Duodenal mucosa (tissue), 2 donors: Measurements from ENCODE around the gene RAPGEF3.

Experiments
- H3K27ac ChIP-seq: one replicate; pipeline ENCODE4 v1.7.0; 2013; ENCODE audit warnings: low read depth, low read length
- H3K27me3 ChIP-seq, 2 donors: one replicate each; pipeline ENCODE4 v1.7.0; 2013; ENCODE audit warnings: low read length in 2 of 2, control low read depth in 1 of 2; ENCODE audit not compliant: insufficient read depth in 2 of 2, control insufficient read depth in 1 of 2
- H3K36me3 ChIP-seq, 2 donors: one replicate each; pipeline ENCODE4 v1.7.0; 2013; ENCODE audit warnings: low read length in 2 of 2, control low read depth in 1 of 2; ENCODE audit not compliant: insufficient read depth in 2 of 2, control insufficient read depth in 1 of 2
- H3K4me1 ChIP-seq, 2 donors: one replicate each; pipeline ENCODE4 v1.7.0; 2013; ENCODE audit warnings: low read length in 2 of 2, control low read depth in 1 of 2; ENCODE audit not compliant: insufficient read depth in 2 of 2, control insufficient read depth in 1 of 2
- H3K4me3 ChIP-seq, 2 donors: one replicate each; pipeline ENCODE4 v1.7.0; 2013; ENCODE audit warnings: low read length in 2 of 2, low read depth in 1 of 2
- H3K9ac ChIP-seq, 2 donors: one replicate each; pipeline ENCODE4 v1.7.0; 2013; ENCODE audit warnings: low read length in 2 of 2, low read depth in 1 of 2
- H3K9me3 ChIP-seq, 2 donors: one replicate each; pipeline ENCODE4 v1.7.0; 2013; ENCODE audit warnings: low read length in 2 of 2, control low read depth in 1 of 2; ENCODE audit not compliant: control insufficient read depth in 1 of 2

The RAPGEF3 gene

DNA sequence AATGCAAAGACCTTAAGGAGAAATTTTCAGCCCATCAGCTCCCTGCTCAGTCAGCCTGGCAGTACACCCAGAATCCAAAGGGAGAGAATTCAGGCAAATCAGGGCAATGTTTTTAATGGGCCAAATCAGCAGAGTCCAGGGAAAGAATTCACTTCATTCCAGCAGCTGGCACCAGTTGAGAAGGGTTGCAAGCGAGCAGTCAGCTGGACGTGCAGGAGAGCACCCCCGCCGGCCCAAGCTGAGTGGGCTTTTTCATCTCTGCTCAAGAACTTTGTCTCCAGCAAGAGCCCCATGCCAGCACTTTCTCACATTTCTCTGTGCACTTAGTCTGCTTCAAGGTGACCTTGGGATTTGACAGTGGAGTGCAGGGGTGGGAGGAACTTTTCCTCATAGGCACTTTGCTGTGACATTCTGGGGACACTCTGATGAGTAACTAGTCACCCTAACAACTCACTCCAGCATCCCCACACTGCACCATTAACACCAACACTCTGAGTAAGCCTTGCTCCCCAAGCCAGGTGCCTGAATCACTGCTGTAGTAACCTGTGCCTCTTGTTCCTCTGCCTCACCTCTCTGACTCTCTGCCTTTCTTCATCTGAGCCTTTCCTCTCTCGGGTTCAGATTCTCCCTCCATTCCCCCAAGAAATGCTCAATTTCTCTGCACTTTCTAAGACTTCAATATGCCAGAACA lies 35.6 kb downstream of the RAPGEF3 start:
- H3K9me3 ChIP-seq: no peaks in the 10 kb centered on the region
- H3K4me3 ChIP-seq: no peak overlapping the region
- no peaks in the 10 kb centered on the region for H3K27me3 ChIP-seq
- H3K27ac ChIP-seq: no peak overlapping the region
- peaks cover 0 to 4% of the 10 kb centered on the region in 2 donors for H3K4me1 ChIP-seq
- H3K36me3 ChIP-seq: peaks cover 3 to 13% of the 10 kb centered on the region in 2 donors
- H3K9ac ChIP-seq: no peak overlapping the region

DNA sequence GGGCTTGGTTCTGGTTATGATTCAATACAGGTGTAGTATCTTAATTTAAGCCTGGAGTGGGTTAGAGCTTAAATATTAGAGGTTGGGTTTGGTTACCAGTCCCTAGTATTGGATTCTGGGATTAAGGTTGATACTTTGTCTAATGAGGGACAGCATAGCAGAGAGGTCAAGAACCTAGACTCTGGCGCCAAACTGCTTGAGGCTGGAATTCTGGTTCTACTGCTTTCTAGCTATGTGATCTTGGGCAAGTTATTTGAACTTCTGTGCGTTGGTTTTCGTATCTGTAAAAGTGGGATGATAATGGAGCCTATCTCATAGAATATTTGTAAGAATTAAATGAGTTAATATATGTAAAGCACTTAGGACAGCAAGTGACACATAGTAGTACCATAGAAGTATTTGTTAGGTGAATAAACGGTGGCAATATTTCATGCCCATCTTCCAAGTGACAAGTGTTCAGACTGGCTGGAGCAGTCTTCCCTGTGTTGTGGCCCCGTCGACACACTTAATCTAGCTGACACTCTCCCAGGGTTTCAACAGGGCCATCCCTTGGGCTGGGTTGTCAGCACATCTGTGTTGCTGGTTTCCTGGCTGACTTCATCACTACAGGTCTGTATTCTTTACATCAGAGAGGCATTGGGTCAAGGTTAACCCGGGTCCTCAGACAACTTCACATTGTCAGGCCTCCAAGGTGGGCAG lies 36.4 kb downstream of the RAPGEF3 start:
- H3K27me3 ChIP-seq: no peaks in the 10 kb centered on the region
- peaks cover 3 to 13% of the 10 kb centered on the region in 2 donors for H3K36me3 ChIP-seq
- no peak overlapping the region for H3K9ac ChIP-seq
- H3K9me3 ChIP-seq: no peaks in the 10 kb centered on the region
- H3K4me3 ChIP-seq: no peak overlapping the region
- peaks cover 2 to 6% of the 10 kb centered on the region in 2 donors for H3K4me1 ChIP-seq
- H3K27ac ChIP-seq: no peak overlapping the region

DNA sequence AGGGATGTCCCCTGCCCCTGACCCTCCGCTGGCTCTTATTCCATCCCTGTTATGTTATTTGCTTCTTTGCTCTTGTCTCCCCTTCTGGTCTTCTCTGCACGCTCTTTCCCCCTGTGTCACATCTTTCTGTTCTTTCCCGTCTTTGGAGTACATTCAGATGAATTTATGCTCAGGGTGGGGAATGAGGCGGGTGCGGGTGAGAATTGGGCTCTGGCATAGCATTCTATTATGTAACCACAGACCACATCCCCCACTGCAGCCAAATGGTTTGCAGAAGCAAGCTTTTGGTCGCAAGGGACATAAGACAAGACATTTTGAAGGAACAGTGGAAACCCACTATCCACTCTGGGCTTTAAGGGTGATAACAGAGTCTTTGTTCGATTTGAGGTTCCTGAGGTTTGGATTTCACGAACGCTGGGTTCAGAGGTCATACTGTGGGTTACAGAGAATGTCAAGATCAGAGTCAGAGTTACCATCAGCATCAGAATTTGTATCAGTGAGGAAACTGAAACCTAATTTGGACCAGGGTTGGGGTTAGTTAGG lies 37.2 kb downstream of the RAPGEF3 start:
- Histone ChIP-seq H3K27ac (no peak overlapping the region), H3K27me3 (no peaks in the 10 kb centered on the region), H3K4me1 (peaks cover 7 to 11% of the 10 kb centered on the region in 2 donors), H3K36me3 (peaks cover 3 to 13% of the 10 kb centered on the region in 2 donors), H3K9ac (no peak overlapping the region), H3K4me3 (no peak overlapping the region), H3K9me3 (no peaks in the 10 kb centered on the region)

- no peak overlapping the region for H3K4me3 ChIP-seq
- no peak overlapping the region for H3K27ac ChIP-seq
- H3K9ac ChIP-seq: no peak overlapping the region
- H3K9me3 ChIP-seq: no peaks in the 10 kb centered on the region
- no peaks in the 10 kb centered on the region for H3K27me3 ChIP-seq
- H3K36me3 ChIP-seq: peaks cover 3 to 13% of the 10 kb centered on the region in 2 donors
- peaks cover 11% of the 10 kb centered on the region in 2 donors for H3K4me1 ChIP-seq
These were observed 40.1 kb downstream of the RAPGEF3 start for GRCh38 chr12:47718531-47718930.

GRCh38 chr12:47717443-47718193 lies 41.1 kb downstream of the RAPGEF3 start:
- Histone ChIP-seq H3K9ac (peak overlapping the region; percentile 2 to 20), H3K9me3 (no peaks in the 10 kb centered on the region), H3K27me3 (no peaks in the 10 kb centered on the region), H3K27ac (peak overlapping the region; percentile 10), H3K4me3 (peak overlapping the region in 1 of 2 donors; percentile 12), H3K36me3 (peaks cover 3 to 13% of the 10 kb centered on the region in 2 donors), H3K4me1 (peaks cover 11% of the 10 kb centered on the region in 2 donors)

DNA sequence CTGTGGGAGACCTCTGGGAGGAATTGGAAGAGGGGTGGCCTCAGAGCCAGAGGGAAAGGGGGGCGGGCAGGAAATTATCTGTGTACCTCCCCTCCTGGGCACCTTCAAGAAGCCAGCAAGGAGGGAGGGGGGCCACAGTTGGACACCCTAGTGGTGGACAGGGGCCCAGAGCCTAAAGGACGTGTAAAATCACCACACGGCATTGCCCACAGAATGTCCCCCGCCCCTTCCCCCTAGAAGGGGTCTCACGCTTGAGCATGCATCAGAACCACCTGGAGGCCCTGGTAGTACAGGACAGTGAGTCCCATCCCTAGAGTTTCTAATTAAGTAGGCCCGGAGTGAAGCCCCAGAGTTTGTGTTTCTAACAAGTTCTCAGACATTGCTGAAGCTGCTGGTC lies 41.6 kb downstream of the RAPGEF3 start:
- no peak overlapping the region for H3K27ac ChIP-seq
- no peaks in the 10 kb centered on the region for H3K9me3 ChIP-seq
- peaks cover 3 to 13% of the 10 kb centered on the region in 2 donors for H3K36me3 ChIP-seq
- H3K9ac ChIP-seq: peak overlapping the region; percentile 2 to 20
- H3K4me3 ChIP-seq: peak overlapping the region in 1 of 2 donors; percentile 12
- no peaks in the 10 kb centered on the region for H3K27me3 ChIP-seq
- H3K4me1 ChIP-seq: peaks cover 11% of the 10 kb centered on the region in 2 donors

DNA sequence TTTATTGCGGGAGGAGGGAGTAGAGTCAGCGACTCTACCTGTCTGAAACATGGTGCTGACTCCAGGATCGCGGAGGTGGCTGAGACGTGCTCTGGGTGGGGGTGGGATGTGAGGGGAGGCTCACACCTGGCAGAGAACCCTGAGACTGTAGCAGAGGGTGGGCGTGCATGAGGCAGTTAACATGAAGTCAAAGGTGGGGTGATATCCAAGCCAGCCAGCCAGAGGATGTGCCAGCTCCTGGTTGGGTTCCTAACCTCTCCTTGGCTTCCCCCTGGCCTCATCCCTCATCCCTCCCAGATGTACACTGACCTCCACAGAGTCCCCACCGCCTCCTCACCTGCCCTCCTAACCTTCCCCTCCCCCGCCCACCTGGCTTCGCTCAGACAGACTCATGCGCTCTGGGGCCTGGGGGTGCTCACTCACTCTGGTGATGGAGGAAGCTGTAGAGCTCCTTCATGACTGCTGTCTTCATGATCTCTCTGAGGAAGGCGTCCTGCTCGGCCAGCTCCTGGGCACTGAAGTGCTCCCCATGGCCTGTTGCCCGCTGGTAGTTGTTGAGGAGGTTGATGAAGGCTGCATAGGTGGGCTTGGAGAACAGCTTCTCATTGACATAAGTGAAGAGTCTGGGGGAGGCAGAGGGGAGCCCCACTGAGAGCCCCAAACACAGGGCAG lies 42.7 kb downstream of the RAPGEF3 start:
- Histone ChIP-seq H3K27me3 (no peaks in the 10 kb centered on the region), H3K27ac (no peak overlapping the region), H3K4me3 (no peak overlapping the region), H3K4me1 (peaks cover 11% of the 10 kb centered on the region in 2 donors), H3K36me3 (peaks cover 3 to 12% of the 10 kb centered on the region in 2 donors), H3K9ac (no peak overlapping the region), H3K9me3 (no peaks in the 10 kb centered on the region)

GRCh38 chr12:47715393-47715876 lies 43.2 kb downstream of the RAPGEF3 start:
- H3K36me3 ChIP-seq: peaks cover 0 to 7% of the 10 kb centered on the region in 2 donors
- H3K9ac ChIP-seq: no peak overlapping the region
- H3K27me3 ChIP-seq: no peaks in the 10 kb centered on the region
- no peak overlapping the region for H3K4me3 ChIP-seq
- H3K27ac ChIP-seq: no peak overlapping the region
- H3K9me3 ChIP-seq: no peaks in the 10 kb centered on the region
- peaks cover 11% of the 10 kb centered on the region in 2 donors for H3K4me1 ChIP-seq

DNA sequence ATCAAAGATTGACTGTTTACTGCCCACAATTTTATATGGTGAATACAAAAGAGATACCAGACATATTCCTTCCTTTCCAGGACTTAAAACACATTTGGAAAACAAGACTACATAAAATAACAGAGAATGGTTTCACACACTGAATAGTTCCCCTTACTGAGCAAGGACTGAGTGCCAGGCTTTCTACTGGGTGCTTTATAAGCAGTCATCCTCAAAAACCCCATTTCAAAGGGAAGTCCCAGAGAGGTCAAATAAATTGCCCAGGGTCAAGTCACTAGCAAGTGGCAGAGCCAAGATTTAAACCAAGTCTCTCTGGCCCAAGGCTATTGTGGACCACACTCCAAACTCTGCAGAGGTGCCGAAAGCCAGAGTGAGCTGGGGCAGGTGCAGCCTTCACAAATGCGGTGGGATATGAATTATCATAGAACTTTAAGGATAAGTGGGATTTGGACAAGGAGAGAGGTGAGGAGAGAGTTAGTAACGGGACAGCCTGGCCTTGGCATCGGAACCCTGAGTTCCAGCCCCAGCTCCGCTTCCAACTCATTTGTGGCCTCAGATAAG lies 43.8 kb downstream of the RAPGEF3 start:
- Histone ChIP-seq H3K9me3 (no peaks in the 10 kb centered on the region), H3K4me1 (peaks cover 11 to 12% of the 10 kb centered on the region in 2 donors), H3K36me3 (peaks cover 0 to 3% of the 10 kb centered on the region in 2 donors), H3K9ac (no peak overlapping the region), H3K4me3 (no peak overlapping the region), H3K27ac (no peak overlapping the region), H3K27me3 (no peaks in the 10 kb centered on the region)
